GM18858 (cell line): ENCODE data around the gene AVPR2.

Experiments used
- ATAC-seq: cut with Tn5 transposase; IDR thresholded peaks from one replicate; pipeline ENCODE4 v1.9.1; 2021; ENCODE audit not compliant: unreplicated experiment

The AVPR2 gene

DNA sequence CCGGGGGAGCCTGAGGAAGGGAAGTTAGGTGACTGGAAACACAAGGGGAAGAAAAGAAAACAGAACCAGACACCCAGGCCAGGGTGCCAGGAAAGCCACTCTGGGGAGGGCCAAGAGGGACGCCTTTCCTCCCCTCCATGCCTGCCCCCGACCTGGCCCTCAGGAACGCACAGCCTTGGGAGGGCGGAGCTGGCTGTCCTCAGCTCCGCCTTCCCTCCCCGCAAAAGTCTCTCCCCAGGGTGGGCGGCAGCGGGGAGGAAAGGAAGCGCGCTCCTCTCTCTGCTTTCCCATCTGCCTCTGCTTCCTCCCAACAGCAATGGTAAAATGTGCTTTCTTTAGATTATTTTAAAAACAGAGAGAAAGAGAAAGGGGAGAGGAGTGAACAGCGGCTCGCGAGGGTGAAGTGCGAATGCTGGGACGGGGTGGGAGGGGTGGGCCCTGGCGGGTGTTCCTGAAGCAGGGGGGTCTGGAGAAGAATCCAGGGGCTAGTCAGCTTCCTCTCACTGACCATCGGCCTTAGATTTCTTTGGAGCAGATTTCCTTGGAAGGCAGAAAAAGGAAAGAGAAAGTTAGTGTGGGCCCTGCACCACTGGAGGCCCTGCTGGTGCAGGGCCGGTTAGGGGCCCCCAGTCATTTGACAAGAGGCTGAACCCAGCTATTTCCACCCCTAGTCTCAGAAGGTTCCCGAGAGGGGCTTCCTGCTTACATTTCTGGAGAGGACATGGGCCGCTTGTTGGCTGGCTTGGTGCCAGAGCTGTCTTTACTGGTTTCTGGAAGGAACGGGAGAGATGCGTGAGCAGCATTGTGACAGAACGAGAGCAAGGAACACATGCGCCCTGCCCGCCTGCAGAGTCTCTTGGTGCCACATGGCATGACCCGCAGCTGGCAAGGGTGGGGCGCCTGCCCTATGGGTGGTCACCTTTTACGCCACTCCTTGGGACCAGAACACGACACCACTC lies 44.7 kb downstream of the AVPR2 start:
- ATAC-seq = no peak

DNA sequence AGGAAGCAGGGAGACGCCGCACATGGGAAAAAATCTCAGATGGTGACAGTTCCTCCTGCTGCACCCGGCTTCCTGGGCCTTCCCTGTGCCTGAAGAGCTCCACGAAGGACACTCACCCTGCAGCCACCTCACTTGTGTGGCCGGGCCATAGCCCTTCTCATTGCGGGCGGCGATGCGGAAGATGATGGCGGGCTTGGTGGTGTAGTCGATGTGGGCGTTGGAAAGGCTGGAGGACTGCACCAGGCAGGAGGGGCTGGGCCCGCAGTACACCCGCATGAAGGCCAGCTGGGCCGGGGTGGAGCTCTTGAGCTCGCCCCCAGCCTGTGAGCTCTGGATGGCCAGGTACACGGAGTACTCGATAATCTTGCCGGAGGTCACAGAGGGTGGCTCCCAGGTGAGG lies 45.7 kb downstream of the AVPR2 start:
- ATAC-seq = no peak

GRCh38 chrX:153951683-153952372 lies 47.4 kb downstream of the AVPR2 start:
- no peak for ATAC-seq

DNA sequence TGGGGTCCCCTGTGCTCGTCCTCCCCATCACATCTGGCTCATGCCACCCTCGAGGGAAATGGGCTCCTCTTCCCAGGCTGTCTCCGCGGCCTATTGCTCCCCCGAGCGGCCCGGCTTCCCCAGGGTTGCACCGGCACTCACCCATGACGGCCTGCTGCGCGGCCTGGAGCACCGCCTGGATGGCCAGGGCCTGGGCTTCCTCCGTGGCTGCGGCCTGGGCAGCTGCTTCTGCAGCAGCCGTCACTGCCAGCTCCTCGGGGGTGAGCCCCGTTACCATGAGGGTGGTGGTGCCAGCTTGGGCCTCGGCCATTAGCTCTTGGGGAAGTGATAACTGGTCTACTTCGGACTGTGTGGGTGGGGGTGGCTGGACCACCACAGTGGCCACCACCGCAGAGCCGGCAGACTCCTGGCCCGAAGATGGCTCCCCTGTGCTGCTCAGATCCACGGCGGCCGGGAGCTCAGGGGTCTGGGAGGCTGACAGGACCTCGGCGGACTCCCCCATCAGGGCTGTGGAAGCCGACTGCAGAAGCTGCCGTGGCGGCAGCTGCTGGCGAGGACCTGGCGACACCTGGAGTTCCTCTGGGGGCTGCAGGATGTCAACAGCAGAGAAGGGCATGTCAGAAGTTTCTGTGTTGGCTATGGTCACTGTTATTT lies 48.0 kb downstream of the AVPR2 start:
- no peak for ATAC-seq

GRCh38 chrX:153953342-153953830 lies 48.9 kb downstream of the AVPR2 start:
- no peak for ATAC-seq

DNA sequence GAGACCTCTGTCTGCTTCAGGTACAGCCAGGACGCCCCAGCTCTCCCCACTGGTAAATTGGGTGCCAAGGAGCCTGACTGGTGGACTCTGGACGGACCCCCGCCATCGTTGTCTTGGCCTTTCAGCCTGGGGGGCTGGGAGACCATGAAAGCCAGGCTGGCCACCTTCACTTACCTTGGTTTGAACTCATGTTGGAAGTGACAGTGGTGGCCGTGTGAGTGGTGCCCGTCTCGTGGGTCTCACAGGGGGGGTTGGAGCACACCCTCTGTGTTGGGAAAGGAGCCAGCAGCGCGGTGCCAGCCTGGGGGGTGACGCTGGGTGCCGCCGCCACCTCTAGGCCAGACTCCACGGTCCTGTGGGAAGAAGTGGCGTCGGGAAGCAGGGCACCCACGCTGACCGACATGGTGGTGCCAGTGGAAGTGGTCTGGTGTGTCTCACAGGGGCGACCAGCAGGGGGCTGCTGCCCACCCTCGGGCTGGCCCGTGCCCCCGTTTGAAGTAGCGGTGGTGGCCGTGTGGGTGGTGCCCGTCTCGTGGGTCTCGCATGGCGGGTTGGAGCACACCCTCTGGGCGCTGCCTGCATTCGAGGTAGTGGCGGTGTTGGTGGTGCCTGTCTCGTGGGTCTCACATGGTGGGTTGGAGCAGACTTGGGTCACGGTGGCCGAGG lies 49.6 kb downstream of the AVPR2 start:
- no peak for ATAC-seq

GRCh38 chrX:153954558-153955227 lies 50.2 kb downstream of the AVPR2 start:
- no peak for ATAC-seq

- ATAC-seq = no peak
These were observed 50.8 kb downstream of the AVPR2 start for GRCh38 chrX:153955228-153955732.

GRCh38 chrX:153956044-153956907 lies 51.8 kb downstream of the AVPR2 start:
- no peak for ATAC-seq
